ENCODE results near the gene DEFB132. TPM values are rescaled to one million over a fixed set of nuclear protein-coding genes. Genes with fewer than 3 reads are reported as not detected.
"Not testable (repeated sequence)": the region's sequence is repeated elsewhere in the genome, so short reads cannot be mapped to it uniquely, and the experiment has no call there.

Gene DEFB132
- total and polyA plus RNA-seq, 2 of the 8 experiments (the other 6 are each of a cell fraction or from before 2014, with no cell fraction given) = not detected

DNA sequence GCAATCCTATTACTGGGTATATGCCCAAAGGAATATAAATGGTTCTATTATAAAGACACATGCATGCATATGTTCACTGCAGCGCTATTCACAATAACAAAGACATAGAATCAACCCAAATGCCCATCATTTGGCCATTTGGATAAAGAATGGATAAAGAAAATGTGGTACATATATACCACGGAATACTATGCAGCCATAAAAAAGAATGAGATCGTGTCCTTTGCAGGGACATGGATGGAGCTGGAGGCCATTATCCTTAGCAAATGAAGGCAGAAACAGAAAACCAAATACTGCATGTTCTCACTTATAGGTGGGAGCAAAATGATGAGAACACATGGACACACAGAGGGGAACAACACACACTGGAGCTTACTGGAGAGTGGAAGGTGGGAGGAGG lies 31.6 kb upstream of the DEFB132 start:
- not testable (repeated sequence) for H3K23me2 ChIP-seq (ENCODE audit: low read depth, low read length)
- WGBS, 2 experiments (ENCODE audit: extremely low coverage in 1 of 2, insufficient coverage in 1 of 2, insufficient read length in 1 of 2, insufficient replicate concordance in 2 of 2, low coverage in 1 of 2, low lambda C conversion rate in 2 of 2, missing lambda C conversion rate in 1 of 2) = 56% methylated on average over 3 of the region's 3 CpGs; no CpG with 5 or more reads in 1 of the 2 experiments

More for the DNA sequence above, 31.6 kb upstream of the DEFB132 start:
- H3K27me3 ChIP-seq (replicated peaks in 1 of 4; ENCODE audit: control insufficient read depth in 3 of 4, extremely low read depth in 1 of 4, insufficient read depth in 3 of 4, low read length in 3 of 4); H3K27ac ChIP-seq (ENCODE audit: low read depth, low read length); H3K14ac ChIP-seq (ENCODE audit: insufficient read length); H3K4me3 ChIP-seq (ENCODE audit: extremely low read depth in 1 of 4, insufficient read depth in 2 of 4, low read depth in 3 of 4, low read length in 4 of 4); H3K36me3 ChIP-seq (ENCODE audit: control insufficient read depth in 2 of 4, insufficient read depth in 4 of 4, low read length in 3 of 4); H4K8ac ChIP-seq (ENCODE audit: extremely low read depth, insufficient read depth, low read length); H2BK12ac ChIP-seq (ENCODE audit: low read depth, low read length); H2BK20ac ChIP-seq (ENCODE audit: low read length); H2AFZ ChIP-seq (ENCODE audit: low read length); H3K4ac ChIP-seq (replicated peaks; ENCODE audit: insufficient read length, low read depth, low read length); DNase-seq (ENCODE audit: low read depth in 1 of 2, low spot score in 2 of 2); H3K23ac ChIP-seq (ENCODE audit: insufficient read length); H4K91ac ChIP-seq (replicated peaks; ENCODE audit: insufficient read length, low read length); H2AK5ac ChIP-seq (ENCODE audit: low read depth, low read length); H2BK15ac ChIP-seq (ENCODE audit: low read length); H3K79me1 ChIP-seq (ENCODE audit: low read depth, low read length); H3K56ac ChIP-seq (replicated peaks; ENCODE audit: insufficient read length, low read depth, low read length); POLR2A ChIA-PET (ENCODE audit: partially characterized antibody); H3K4me2 ChIP-seq (ENCODE audit: insufficient read depth in 1 of 2, low read depth in 2 of 2, low read length in 2 of 2); H4K20me1 ChIP-seq (replicated peaks in 1 of 2; ENCODE audit: control insufficient read depth in 1 of 2, insufficient read depth in 2 of 2, low read length in 2 of 2); H4K5ac ChIP-seq (ENCODE audit: insufficient read length, low read depth, low read length); H3K9ac ChIP-seq (replicated peaks in 1 of 4; ENCODE audit: extremely low read depth in 1 of 4, low read depth in 3 of 4, low read length in 3 of 4); H2BK120ac ChIP-seq (replicated peaks; ENCODE audit: low read depth, low read length); H2BK5ac ChIP-seq (ENCODE audit: low read depth, low read length); FAIRE-seq; H3K18ac ChIP-seq (ENCODE audit: extremely low read depth, low read length); H3K79me2 ChIP-seq (ENCODE audit: control insufficient read depth in 1 of 2, insufficient read depth in 2 of 2, low read length in 2 of 2); H3K4me1 ChIP-seq (replicated peaks in 1 of 4; ENCODE audit: control insufficient read depth in 3 of 4, insufficient read depth in 4 of 4, low read length in 3 of 4): not testable (repeated sequence)
- CTCF ChIA-PET (ENCODE audit: partially characterized antibody) = interaction anchor here (1.3 kb wide), 1 partner anchor 10 kb away, joined by 5 read pairs; no protein-coding TSS in a partner anchor
- peaks cover 7 to 18% of the 10 kb centered on the region in 2 experiments for H3K9me3 ChIP-seq (ENCODE audit: insufficient read depth in 2 of 2, low read depth in 1 of 2, low read length in 1 of 2)
